PC-9 (cell line): ENCODE measurements around the gene GPR4. TPM values are rescaled to one million over a fixed set of nuclear protein-coding genes. Genes with fewer than 3 reads are reported as not detected.

ENCODE experiments used
- BruUV-seq: library from RNA; stranded (reverse); fragments of 400-500 nt; replicated peaks from 2 replicates; lab custom pipeline; 2021; lab: Mats Ljungman, UMichigan
- CTCF ChIA-PET: fragments of 300-600 bp; sonication (Branson Sonifier 250); formaldehyde crosslinking; loops from one replicate; lab custom pipeline; 2022; ENCODE audit warnings: antibody characterized with exemption; lab: Charles Lee
- POLR2A ChIA-PET: fragments of 300-600 bp; sonication (Branson Sonifier 250); formaldehyde crosslinking; loops from one replicate; lab custom pipeline; 2022; ENCODE audit warnings: antibody characterized with exemption; ENCODE audit not compliant: unreplicated experiment; lab: Charles Lee
- DNase-seq, 2 experiments: peaks; one replicate each; pipeline versions ENCODE4 v3.0.0 to v3.0.0-alpha.2; 2015 to 2022; ENCODE audit warnings: mixed read lengths in 1 of 2
- H2AFZ ChIP-seq: fragments of 200-600 bp; sonication (generic); 2 replicates; pipeline ENCODE4 v1.8.1; 2017; ENCODE audit warnings: antibody characterized with exemption
- H3F3A ChIP-seq: fragments of 200-600 bp; sonication (generic); 2 replicates; pipeline ENCODE4 v1.8.1; 2017; ENCODE audit warnings: antibody characterized with exemption, mild to moderate bottlenecking, low read depth; ENCODE audit not compliant: insufficient read depth
- H3K27ac ChIP-seq: fragments of 200-600 bp; sonication (generic); 2 replicates; pipeline ENCODE4 v1.6.1; 2016; ENCODE audit warnings: mixed run types
- H3K27me3 ChIP-seq: fragments of 200-600 bp; sonication (generic); 2 replicates; pipeline ENCODE4 v1.6.1; 2016; ENCODE audit warnings: low read depth, mixed run types; ENCODE audit not compliant: insufficient read depth
- H3K36me3 ChIP-seq: fragments of 200-600 bp; sonication (generic); 2 replicates; pipeline ENCODE4 v1.6.1; 2016; ENCODE audit warnings: low read depth, mixed run types
- H3K4me1 ChIP-seq: fragments of 200-600 bp; sonication (generic); replicated peaks from 2 replicates; pipeline ENCODE4 v1.6.1; 2016; ENCODE audit warnings: mixed run types; ENCODE audit not compliant: insufficient read depth
- H3K4me2 ChIP-seq: fragments of 200-600 bp; sonication (generic); 2 replicates; pipeline ENCODE4 v1.6.1; 2017; ENCODE audit warnings: mixed run types
- H3K4me3 ChIP-seq: fragments of 200-600 bp; sonication (generic); 2 replicates; pipeline ENCODE4 v1.6.1; 2016; ENCODE audit warnings: mixed run types
- H3K79me2 ChIP-seq: fragments of 200-600 bp; sonication (generic); 2 replicates; pipeline ENCODE4 v1.6.1; 2017; ENCODE audit warnings: low read depth, mixed run types
- H3K9me2 ChIP-seq: fragments of 200-600 bp; sonication (generic); 2 replicates; pipeline ENCODE4 v1.8.1; 2017; ENCODE audit warnings: mild to moderate bottlenecking; ENCODE audit not compliant: insufficient read depth
- H3K9me3 ChIP-seq: fragments of 200-600 bp; sonication (generic); 2 replicates; pipeline ENCODE4 v1.8.1; 2016; ENCODE audit warnings: low read depth; ENCODE audit not compliant: insufficient read depth
- H4K20me1 ChIP-seq: fragments of 200-600 bp; sonication (generic); 2 replicates; pipeline ENCODE4 v1.8.1; 2017; ENCODE audit not compliant: insufficient read depth
- CTCF ChIP-seq: fragments of 200-600 bp; sonication (generic); conservative IDR thresholded peaks from 2 replicates; pipeline ENCODE4 v1.6.1; 2017; ENCODE audit warnings: mixed run types, antibody characterized with exemption, mild to moderate bottlenecking, moderate library complexity
- EZH2 ChIP-seq: fragments of 200-600 bp; sonication (generic); IDR thresholded peaks from 2 replicates; pipeline ENCODE4 v1.8.0; 2017; ENCODE audit warnings: antibody characterized with exemption, low read depth
- intact Hi-C: fragments of 100-400 bp; cut with micrococcal nuclease; formaldehyde crosslinking; loops from one replicate; pipeline ENCODE4 v1.10.0; 2022; ENCODE audit not compliant: unreplicated experiment
- total RNA-seq: library from RNA; stranded (reverse); gene quantifications from 2 replicates; pipeline ENCODE4 v1.2.3, GENCODE V29; 2021

Gene GPR4
- total RNA-seq, 1 experiment from 2014 or later = not detected

GRCh38 chr19:45593520-45593919 lies 8.5 kb downstream of the GPR4 start:
- Histone ChIP-seq H3K4me3 (no peak overlapping the region), H3K9me3 (no peaks in the 10 kb centered on the region), H3K4me2 (no peak overlapping the region), H3K27me3 (peaks cover 20% of the 10 kb centered on the region), H3K4me1 (peaks cover 7% of the 10 kb centered on the region; the same call in 1 of the 2 replicates), H3F3A (no peaks in the 10 kb centered on the region), H3K79me2 (no peaks in the 10 kb centered on the region), H3K27ac (no peak overlapping the region), H3K9me2 (no peaks in the 10 kb centered on the region), H3K36me3 (no peaks in the 10 kb centered on the region), H4K20me1 (no peaks in the 10 kb centered on the region), H2AFZ (no peak overlapping the region)
- POLR2A ChIA-PET = no interaction called here
- intact Hi-C loops = no loop called here
- DNase-seq = peak in 1 of 2 experiments; percentile 0
- BruUV-seq = no TSS peak
- TF ChIP-seq CTCF (no peak), EZH2 (no peak)
- CTCF ChIA-PET = interaction anchor here (0.7 kb wide), 2 partner anchors 38 to 57 kb away, joined by 4 to 10 read pairs; no protein-coding TSS in a partner anchor

GRCh38 chr19:45592366-45592765 lies 9.6 kb downstream of the GPR4 start:
- TF ChIP-seq CTCF (no peak), EZH2 (no peak)
- 0 out of 2 replicates have a peak overlapping the region, but pooled peaks have one; percentile 4 for H2AFZ ChIP-seq
- CTCF ChIA-PET = interaction anchor here (1.1 to 1.9 kb wide), 2 partner anchors 50 to 778 kb away, joined by 4 to 11 read pairs; no protein-coding TSS in a partner anchor
- POLR2A ChIA-PET = no interaction called here
- H3K27me3 ChIP-seq = peaks cover 9% of the 10 kb centered on the region; the same call in 1 of the 2 replicates
- no peaks in the 10 kb centered on the region for H3F3A ChIP-seq
- H3K79me2 ChIP-seq = no peaks in the 10 kb centered on the region
- no TSS peak for BruUV-seq
- no peaks in the 10 kb centered on the region for H3K4me1 ChIP-seq
- no peak overlapping the region for H3K4me2 ChIP-seq
- intact Hi-C loops = no loop called here
- no peak overlapping the region for H3K4me3 ChIP-seq
- H4K20me1 ChIP-seq = no peaks in the 10 kb centered on the region
- H3K9me3 ChIP-seq = no peaks in the 10 kb centered on the region
- no peaks in the 10 kb centered on the region for H3K36me3 ChIP-seq
- no peaks in the 10 kb centered on the region for H3K9me2 ChIP-seq
- peak in 1 of 2 experiments; percentile 3 for DNase-seq
- no peak overlapping the region for H3K27ac ChIP-seq

GRCh38 chr19:45591638-45592005 lies 10.4 kb downstream of the GPR4 start:
- POLR2A ChIA-PET = no interaction called here
- Histone ChIP-seq H3K9me3 (no peaks in the 10 kb centered on the region), H2AFZ (no peak overlapping the region), H3K4me1 (no peaks in the 10 kb centered on the region), H3K9me2 (no peaks in the 10 kb centered on the region), H3K27me3 (peaks cover 1% of the 10 kb centered on the region; the same call in 1 of the 2 replicates), H3K36me3 (no peaks in the 10 kb centered on the region), H3F3A (no peaks in the 10 kb centered on the region), H3K4me2 (no peak overlapping the region), H3K27ac (no peak overlapping the region), H3K4me3 (no peak overlapping the region), H4K20me1 (no peaks in the 10 kb centered on the region), H3K79me2 (no peaks in the 10 kb centered on the region)
- DNase-seq = peak in 1 of 2 experiments; percentile 11
- CTCF ChIA-PET = interaction anchor here (1.1 to 1.9 kb wide), 2 partner anchors 51 to 778 kb away, joined by 4 to 11 read pairs; no protein-coding TSS in a partner anchor
- no peak for TF ChIP-seq EZH2
- TF ChIP-seq CTCF = no peak
- no TSS peak for BruUV-seq
- intact Hi-C loops = loop anchor here (2.0 kb wide), 1 partner anchor 89 kb away; no protein-coding TSS in a partner anchor
